Stomach (tissue), 9 donors: ENCODE measurements around the gene TFEC. TPM values are rescaled to one million over a fixed set of nuclear protein-coding genes. Genes with fewer than 3 reads are reported as not detected.
"Not testable (repeated sequence)": the region's sequence is repeated elsewhere in the genome, so short reads cannot be mapped to it uniquely, and the experiment has no call there.

ENCODE experiments used
- DNase-seq, 2 donors: peaks; one replicate each; pipeline versions ENCODE4 v3.0.0 to v3.0.0-alpha.2; 2013 to 2019
- H3K27ac ChIP-seq, 5 donors: fragments of 200-600 bp in 4 of 5; sonication (generic) in 4 of 5; one replicate each; pipeline ENCODE4 v1.5.1; 2013 to 2019; ENCODE audit warnings: mild to moderate bottlenecking in 1 of 5, moderate library complexity in 1 of 5
- H3K27me3 ChIP-seq, 3 donors: fragments of 200-600 bp; sonication (generic); one replicate each; pipeline ENCODE4 v1.5.1; 2017 to 2019; ENCODE audit warnings: mixed run types in 1 of 3
- H3K36me3 ChIP-seq, 4 donors: fragments of 200-600 bp; sonication (generic); 1 replicate in 3 of 4; 2 replicates in 1 of 4; pipeline ENCODE4 v1.5.1; 2016 to 2019
- H3K4me1 ChIP-seq, 4 donors: fragments of 200-600 bp; sonication (generic); one replicate each; pipeline ENCODE4 v1.5.1; 2016 to 2019
- H3K4me3 ChIP-seq, 4 donors: fragments of 200-600 bp; sonication (generic) in 3 of 4; one replicate each; pipeline ENCODE4 v1.5.1; 2016 to 2019; ENCODE audit warnings: mild to moderate bottlenecking in 1 of 4
- H3K9me3 ChIP-seq, 4 donors: fragments of 200-600 bp; sonication (generic); one replicate each; pipeline ENCODE4 v1.5.1; 2016 to 2019
- EP300 ChIP-seq: sonication (generic); formaldehyde crosslinking; IDR thresholded peaks from one replicate; pipeline ENCODE4 v1.6.1; 2017; ENCODE audit warnings: antibody characterized with exemption
- POLR2A ChIP-seq, 4 donors: fragments of 450-650 bp; IDR thresholded peaks; one replicate each; pipeline ENCODE4 v1.6.1; 2016; ENCODE audit warnings: antibody characterized with exemption in 4 of 4, control low read depth in 2 of 4, mild to moderate bottlenecking in 1 of 4, moderate library complexity in 1 of 4
- POLR2AphosphoS5 ChIP-seq, 3 donors: sonication (generic); formaldehyde crosslinking; IDR thresholded peaks; one replicate each; pipeline ENCODE4 v1.6.1; 2016; ENCODE audit warnings: antibody characterized with exemption in 3 of 3
- WGBS, 5 donors: extraction: QIAGEN DNeasy Blood & Tissue Kit in 3 of 5; methylation state at CpG; one replicate each; pipeline versions ENCODE4 v1.1.5 to v1.1.7; 2013 to 2018; 5-methylcytosine and 5-hydroxymethylcytosine counted together
- intact Hi-C: fragments of 100-400 bp; cut with DNase I; formaldehyde crosslinking; loops from one replicate; pipeline ENCODE4 v1.15.1; 2023; ENCODE audit warnings: low total_unique reads
- polyA plus RNA-seq, 3 donors: library from polyadenylated mRNA; stranded (reverse); fragments of 200-250 nt; gene quantifications; one replicate each; pipeline ENCODE4 v1.2.3, GENCODE V29; 2013
- total RNA-seq, 5 donors: library from RNA; depleted of rRNA; stranded (reverse); fragments of >200 nt; gene quantifications; one replicate each; pipeline versions ENCODE4 v1.1.0 to v1.2.3, GENCODE V29; 2014 to 2016
- TF ChIP-seq, protein P1 (sequence below), 7 experiments: fragments of 450-650 bp in 4 of 7; fragments of 200-600 bp in 3 of 7; sonication (generic) in 3 of 7; IDR thresholded peaks; one replicate each; pipeline ENCODE4 v1.5.1; 2016 to 2019; ENCODE audit warnings: antibody characterized with exemption in 7 of 7, control low read depth in 2 of 7, mild to moderate bottlenecking in 1 of 7
- donor health status: healthy with polysubstance abuse.
- donor health status: Bipolar disorder and iron deficiency.
- donor health status: healthy.

The TFEC gene
- total and polyA plus RNA-seq, 8 donors: 0.25 to 28.4 (median 1.1) TPM

DNA sequence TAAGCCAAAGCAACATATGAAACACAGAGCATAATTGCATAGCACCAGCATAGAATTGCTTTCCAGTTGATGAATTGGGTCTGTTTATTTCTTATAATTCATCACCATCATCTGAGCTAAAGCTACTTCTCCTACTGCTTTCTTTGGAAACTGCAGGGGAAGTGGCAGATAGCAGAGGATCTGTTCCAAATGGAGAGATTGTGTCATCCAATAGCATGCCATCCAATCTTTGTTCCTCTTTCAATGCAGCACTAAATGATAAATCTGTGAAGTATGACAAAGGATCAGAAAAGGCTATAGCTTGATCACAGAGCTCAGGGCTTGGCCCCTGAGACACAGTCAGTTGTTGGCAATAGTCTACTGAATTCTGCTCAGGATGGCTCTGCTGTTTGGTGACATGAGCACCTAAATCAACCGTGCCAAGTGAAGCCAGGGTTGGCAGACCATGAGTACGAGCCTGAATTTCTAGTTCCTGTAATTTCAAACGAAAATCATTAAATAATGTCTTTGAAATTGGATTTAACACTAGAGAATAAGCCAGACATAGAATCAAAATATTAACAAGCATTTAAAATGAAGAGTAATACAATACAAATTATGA is 90.0 kb downstream of the TFEC start:
- intact Hi-C loops: no loop called here
- Histone ChIP-seq H3K27ac (no peak overlapping the region), H3K27me3 (no peaks in the 10 kb centered on the region), H3K9me3 (no peaks in the 10 kb centered on the region), H3K4me1 (no peaks in the 10 kb centered on the region), H3K4me3 (no peak overlapping the region), H3K36me3 (no peaks in the 10 kb centered on the region)
- DNase-seq: no peak
- TF ChIP-seq POLR2AphosphoS5 (IDR thresholded peaks at IDR 0.05): no peak
- no peak for TF ChIP-seq POLR2A (IDR thresholded peaks at IDR 0.05)
- TF ChIP-seq EP300: no peak
- TF ChIP-seq, protein P1, sequence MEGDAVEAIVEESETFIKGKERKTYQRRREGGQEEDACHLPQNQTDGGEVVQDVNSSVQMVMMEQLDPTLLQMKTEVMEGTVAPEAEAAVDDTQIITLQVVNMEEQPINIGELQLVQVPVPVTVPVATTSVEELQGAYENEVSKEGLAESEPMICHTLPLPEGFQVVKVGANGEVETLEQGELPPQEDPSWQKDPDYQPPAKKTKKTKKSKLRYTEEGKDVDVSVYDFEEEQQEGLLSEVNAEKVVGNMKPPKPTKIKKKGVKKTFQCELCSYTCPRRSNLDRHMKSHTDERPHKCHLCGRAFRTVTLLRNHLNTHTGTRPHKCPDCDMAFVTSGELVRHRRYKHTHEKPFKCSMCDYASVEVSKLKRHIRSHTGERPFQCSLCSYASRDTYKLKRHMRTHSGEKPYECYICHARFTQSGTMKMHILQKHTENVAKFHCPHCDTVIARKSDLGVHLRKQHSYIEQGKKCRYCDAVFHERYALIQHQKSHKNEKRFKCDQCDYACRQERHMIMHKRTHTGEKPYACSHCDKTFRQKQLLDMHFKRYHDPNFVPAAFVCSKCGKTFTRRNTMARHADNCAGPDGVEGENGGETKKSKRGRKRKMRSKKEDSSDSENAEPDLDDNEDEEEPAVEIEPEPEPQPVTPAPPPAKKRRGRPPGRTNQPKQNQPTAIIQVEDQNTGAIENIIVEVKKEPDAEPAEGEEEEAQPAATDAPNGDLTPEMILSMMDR (IDR thresholded peaks at IDR 0.05): no peak
- 74 to 83% (median 76%) methylated on average over 3 of the region's 3 CpGs for WGBS, 5 donors

DNA sequence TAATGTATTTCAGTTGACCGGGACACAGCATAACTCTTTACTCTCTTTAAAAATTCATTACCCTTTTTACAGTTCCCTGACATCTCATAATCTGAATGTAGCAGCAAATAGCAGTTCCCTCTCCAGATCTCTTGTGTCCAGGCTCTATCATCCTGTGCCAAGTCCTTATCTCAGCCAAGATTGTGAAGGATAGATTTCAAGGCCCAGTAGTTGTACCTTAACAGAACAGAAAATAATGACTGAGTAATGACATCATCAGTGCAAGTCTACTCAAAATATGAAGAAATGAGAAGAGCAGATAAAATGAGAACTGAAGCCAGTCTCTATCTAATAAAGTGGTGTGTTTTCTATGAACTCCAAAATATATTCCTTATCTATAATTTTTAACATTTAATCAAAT is 92.6 kb downstream of the TFEC start:
- DNase-seq: no peak
- TF ChIP-seq EP300 (no peak), POLR2A (IDR thresholded peaks at IDR 0.05) (no peak), POLR2AphosphoS5 (IDR thresholded peaks at IDR 0.05) (no peak)
- TF ChIP-seq, protein P1 (IDR thresholded peaks at IDR 0.05): no peak
- Histone ChIP-seq H3K27me3 (no peaks in the 10 kb centered on the region), H3K36me3 (no peaks in the 10 kb centered on the region), H3K9me3 (no peaks in the 10 kb centered on the region), H3K4me3 (no peak overlapping the region), H3K4me1 (no peaks in the 10 kb centered on the region), H3K27ac (no peak overlapping the region)
- WGBS, 5 donors: 80 to 97% (median 93%) methylated on average over 1 of the region's 1 CpG
- intact Hi-C loops: no loop called here

DNA sequence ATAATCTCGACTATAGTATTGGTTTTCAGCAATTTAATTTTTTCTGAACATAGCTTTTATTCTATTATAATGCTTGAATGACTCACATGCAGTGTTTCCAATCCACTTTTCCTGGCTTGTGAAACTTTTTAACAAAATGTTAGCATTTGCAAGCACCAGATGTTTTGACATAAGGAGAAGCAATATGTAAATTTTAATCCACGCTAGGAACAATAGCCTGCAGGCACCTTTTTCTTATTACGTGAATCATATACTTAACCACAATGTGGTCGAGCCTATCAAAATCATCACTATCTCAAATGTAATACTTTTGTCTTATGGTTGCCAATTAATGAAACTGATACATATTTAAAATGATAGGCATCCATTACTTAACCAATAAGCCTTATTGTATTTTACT is 97.1 kb downstream of the TFEC start:
- H3K27ac ChIP-seq: no peak overlapping the region
- intact Hi-C loops: no loop called here
- TF ChIP-seq EP300: no peak
- TF ChIP-seq, protein P1 (IDR thresholded peaks at IDR 0.05): no peak
- no peak for TF ChIP-seq POLR2A (IDR thresholded peaks at IDR 0.05)
- no peak for TF ChIP-seq POLR2AphosphoS5 (IDR thresholded peaks at IDR 0.05)
- H3K9me3 ChIP-seq: no peaks in the 10 kb centered on the region
- no peaks in the 10 kb centered on the region for H3K27me3 ChIP-seq
- WGBS, 5 donors: 71 to 79% (median 73%) methylated on average over 4 of the region's 4 CpGs
- H3K4me1 ChIP-seq: no peaks in the 10 kb centered on the region
- H3K4me3 ChIP-seq: no peak overlapping the region
- DNase-seq: no peak
- no peaks in the 10 kb centered on the region for H3K36me3 ChIP-seq

DNA sequence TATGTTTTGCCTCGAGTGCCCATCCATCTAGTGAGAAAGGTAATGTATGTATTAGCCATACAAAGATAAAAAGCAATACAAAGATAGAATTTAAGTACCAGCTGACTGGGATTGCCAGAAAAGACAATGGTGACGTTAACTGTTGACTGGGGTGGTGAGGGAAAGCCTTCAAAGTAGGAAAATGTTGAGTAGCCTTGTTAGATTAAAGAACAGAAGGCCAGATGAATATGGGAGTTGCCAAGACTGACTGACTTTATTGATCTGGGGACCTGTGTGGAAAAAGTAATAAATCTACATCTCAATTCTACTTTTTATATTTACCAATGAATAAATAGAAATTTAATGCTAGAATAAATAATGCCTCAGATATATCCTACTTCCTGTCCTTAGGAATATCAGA is 97.7 kb downstream of the TFEC start:
- WGBS, 5 donors: 44 to 67% (median 57%) methylated on average over 2 of the region's 2 CpGs
- no peak overlapping the region for H3K27ac ChIP-seq
- intact Hi-C loops: no loop called here

DNA sequence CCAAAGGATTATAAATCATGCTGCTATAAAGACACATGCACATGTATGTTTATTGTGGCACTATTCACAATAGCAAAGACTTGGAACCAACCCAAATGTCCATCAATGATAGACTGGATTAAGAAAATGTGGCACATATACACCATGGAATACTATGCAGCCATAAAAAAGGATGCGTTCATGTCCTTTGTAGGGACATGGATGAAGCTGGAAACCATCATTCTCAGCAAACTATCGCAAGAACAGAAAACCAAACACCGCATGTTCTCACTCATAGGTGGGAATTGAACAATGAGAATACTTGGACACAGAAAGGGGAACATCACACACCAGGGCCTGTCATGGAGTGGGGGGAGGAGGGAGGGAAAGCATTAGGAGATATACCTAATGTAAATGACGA is 100.4 kb downstream of the TFEC start:
- intact Hi-C loops, H3K4me3 ChIP-seq, H3K27me3 ChIP-seq, H3K27ac ChIP-seq, H3K9me3 ChIP-seq, H3K4me1 ChIP-seq, H3K36me3 ChIP-seq, DNase-seq: not testable (repeated sequence)
- 84 to 95% (median 92%) methylated on average over 3 to 4 of the region's 4 CpGs for WGBS, 5 donors

More for the DNA sequence above, 97.7 kb downstream of the TFEC start:
- Histone ChIP-seq H3K9me3 (no peaks in the 10 kb centered on the region), H3K4me3 (no peak overlapping the region), H3K4me1 (no peaks in the 10 kb centered on the region), H3K27me3 (no peaks in the 10 kb centered on the region), H3K36me3 (no peaks in the 10 kb centered on the region)
- DNase-seq: no peak
- no peak for TF ChIP-seq EP300

DNA sequence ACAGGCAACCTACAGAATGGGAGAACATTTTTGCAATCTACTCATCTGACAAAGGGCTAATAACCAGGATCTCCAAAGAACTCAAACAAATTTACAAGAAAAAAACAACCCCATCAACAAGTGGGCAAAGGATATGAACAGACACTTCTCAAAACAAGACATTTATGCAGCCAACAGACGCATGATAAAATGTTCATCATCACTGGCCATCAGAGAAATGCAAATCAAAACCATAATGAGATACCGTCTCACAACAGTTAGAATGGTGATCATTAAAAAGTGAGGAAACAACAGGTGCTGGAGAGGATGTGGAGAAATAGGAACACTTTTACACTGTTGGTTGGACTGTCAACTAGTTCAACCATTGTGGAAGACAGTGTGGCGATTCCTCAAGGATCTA is 100.8 kb downstream of the TFEC start:
- H3K4me3 ChIP-seq, H3K27me3 ChIP-seq, intact Hi-C loops, H3K4me1 ChIP-seq, DNase-seq, H3K27ac ChIP-seq, H3K9me3 ChIP-seq, H3K36me3 ChIP-seq: not testable (repeated sequence)
- WGBS, 5 donors: 91 to 96% (median 94%) methylated on average over 3 of the region's 3 CpGs
